DMS79 treated with DMSO at 0.1 percent for 48 hours (cell line): ENCODE results near the gene NLRP7.
"Not testable (repeated sequence)": the region's sequence is repeated elsewhere in the genome, so short reads cannot be mapped to it uniquely, and the experiment has no call there.

Experiments used
- DNase-seq: peaks from one replicate; lab custom pipeline; 2025; lab: John Stamatoyannopoulos, UW

The NLRP7 gene

DNA sequence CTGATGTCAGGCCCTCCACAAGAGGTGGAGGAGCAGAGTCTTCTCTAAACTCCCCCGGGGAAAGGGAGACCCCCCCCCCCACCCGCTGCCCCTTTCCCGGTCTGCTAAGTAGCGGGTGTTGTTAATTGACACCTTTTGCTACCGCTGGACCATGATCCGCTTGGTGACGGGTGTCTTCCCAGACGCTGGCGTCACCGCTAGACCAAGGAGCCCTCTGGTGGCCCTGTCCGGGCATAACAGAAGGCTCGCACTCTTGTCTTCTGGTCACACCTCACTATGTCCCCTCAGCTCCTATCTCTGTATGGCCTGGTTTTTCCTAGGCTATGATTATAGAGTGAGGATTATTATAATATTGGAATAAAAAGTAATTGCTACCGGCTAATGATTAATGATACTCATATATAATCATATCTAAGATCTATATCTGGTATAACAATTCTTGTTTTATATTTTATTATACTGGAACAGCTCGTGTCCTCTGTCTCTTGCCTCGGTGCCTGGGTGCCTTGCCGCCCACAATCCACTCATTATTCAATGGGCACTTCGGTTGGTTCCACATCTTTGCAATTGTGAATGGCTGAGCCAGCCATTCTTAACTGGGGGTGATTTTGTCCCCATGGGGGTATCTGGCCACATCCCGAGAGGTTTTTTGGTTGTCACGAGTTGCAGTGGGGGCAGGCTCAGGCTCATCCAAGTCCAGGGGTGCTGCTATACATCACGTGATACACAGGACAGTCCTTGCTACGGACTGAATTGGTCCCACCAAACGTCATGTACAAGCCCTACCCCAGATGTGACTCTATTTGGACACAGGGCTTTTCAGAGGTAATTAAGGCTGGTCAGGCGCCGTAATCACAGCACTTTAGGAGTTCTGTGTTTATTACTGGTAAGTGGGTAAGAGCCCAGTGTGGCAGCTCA is 27.4 kb downstream of the NLRP7 start:
- not testable (repeated sequence) for DNase-seq

DNA sequence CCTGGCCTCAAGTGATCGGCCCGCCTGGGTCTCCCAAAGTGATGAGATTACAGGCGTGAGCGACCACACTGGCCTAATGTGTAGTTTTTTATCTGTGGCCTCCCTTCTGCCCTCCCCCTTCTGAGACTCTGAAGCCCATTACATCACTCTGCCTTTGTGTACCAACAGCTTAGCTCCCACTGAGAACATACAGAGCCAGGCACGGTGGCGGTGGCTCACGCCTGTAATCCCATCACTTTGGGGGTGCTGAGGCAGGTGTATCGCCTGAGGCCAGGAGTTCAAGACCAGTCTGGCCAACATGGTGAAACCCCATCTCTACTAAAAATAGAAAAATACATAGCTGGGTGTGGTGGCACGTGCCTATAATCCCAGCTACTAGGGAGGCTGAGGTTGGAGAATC is 28.8 kb downstream of the NLRP7 start:
- DNase-seq, result no peak

DNA sequence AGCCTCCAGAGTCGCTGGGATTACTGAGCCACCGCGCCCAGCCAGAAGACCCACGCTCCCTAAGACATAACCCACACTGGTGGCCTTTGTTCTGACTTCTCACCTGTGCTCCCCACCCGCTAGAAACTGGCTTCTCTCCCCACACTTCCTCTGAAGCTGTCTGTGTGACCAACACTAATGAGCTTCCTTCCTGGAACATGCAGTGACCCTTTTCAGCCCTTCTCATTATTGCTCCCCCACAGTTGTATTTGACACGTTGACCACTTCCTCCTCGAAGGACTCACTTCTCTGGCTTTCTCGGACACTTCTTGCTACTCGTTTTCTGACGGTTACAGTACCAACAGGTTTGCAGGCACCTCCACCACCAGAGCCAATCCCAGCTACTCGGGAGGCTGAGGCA is 30.5 kb downstream of the NLRP7 start:
- no peak for DNase-seq

DNA sequence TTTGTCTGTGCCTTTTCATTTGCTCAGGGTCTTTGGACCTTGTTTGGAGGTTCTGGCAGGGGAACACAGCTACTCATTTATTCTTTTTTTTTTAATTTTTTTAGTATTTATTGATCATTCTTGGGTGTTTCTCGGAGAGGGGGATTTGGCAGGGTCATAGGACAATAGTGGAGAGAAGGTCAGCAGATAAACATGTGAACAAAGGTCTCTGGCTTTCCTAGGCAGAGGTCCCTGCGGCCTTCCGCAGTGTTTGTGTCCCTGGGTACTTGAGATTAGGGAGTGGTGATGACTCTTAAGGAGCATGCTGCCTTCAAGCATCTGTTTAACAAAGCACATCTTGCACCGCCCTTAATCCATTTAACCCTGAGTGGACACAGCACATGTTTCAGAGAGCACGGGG is 39.4 kb downstream of the NLRP7 start:
- not testable (repeated sequence) for DNase-seq

DNA sequence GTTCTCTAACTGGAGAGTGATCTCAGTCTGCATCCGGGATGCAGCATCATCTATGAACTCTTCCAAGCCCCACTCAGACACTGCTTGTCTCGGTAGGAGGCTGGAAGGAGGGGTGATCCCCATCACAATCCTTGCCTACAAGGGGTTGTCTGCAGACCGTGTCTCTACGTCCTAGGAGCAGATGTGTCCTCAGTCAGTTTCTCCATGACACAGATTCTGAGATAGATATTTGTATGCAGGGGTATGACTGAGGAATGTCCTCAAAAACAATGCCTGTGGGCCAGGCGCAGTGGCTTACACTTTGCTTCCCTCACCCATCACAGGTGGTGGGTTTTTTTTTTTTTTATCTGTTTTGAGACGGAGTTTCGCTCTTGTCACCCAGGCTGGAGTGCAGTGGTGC is 40.5 kb downstream of the NLRP7 start:
- no peak for DNase-seq

DNA sequence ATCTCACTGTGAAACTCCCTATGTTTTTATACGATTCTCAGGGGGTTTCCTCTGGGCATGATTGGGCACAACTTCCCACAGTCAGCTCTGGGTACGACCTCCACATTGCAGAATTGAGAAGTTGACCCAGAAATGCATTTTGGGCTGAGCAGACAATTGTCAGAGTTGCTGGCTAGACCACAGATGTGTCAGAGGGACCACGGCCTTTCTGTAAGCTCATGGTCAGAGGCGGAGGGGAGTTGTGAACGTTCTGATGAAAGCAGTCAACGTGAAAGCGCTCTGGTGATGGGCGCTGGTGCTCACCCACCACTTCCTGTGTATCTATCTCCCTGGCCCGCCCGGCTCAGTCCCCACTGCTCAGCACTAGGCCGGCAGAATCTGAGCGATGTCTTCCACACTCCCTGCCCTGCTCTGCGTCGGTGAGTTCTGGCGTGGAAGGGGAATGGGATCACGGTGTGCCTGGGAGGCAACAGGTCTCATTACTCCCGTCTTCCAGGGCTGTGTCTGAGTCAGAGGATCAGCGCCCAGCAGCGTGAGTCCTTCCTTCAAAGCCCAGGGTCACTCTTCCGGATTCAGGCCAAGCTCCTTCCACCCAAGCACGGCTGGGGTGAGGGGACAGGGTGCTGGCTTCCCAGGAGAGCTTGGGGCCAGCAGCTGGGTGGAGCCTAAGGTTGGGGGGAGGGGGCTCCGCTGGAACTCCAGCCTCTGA is 41.4 kb downstream of the NLRP7 start, which contains the start of gene NCR1:
NCR1 (plus strand) TSS at position 346 of the 709 bp plus-strand sequence; CDS start at position 386, 40 bp downstream.
- no peak for DNase-seq

DNA sequence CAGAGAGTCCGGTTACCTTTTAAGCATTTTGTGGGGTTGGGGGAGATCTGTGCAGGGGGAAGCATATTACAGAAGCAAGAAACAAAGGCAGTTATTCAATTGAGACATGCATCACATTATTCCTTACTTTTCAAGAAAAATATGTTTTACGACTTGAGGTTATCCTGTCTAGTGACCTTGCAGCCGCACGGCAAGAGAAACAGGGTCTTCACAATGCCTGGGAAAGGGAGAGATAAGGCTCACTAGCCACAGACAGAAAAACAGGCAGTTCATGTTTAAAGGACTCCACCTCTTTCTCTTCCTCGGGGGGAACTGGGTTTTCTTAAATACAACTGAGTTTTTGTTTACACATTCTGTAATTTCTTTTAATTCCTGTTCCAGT is 41.9 kb downstream of the NLRP7 start:
- DNase-seq, result no peak

DNA sequence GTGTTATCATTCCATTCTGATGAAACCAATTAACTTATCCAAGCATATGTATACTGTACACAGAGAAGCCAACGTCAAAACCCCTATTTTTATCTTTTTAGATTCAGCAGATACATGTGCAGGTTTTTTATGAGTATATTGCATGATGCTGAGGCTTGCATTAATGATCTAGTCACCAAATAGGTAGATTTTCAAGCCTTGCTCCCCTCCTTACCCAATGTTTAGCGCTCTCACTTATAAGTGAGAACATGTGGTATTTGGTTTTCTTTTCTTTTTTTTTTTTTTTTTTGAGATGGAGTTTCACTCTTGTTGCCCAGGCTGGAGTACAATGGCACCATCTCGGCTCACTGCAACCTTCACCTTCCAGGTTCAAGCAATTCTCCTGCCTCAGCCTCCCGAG is 43.1 kb downstream of the NLRP7 start:
- not testable (repeated sequence) for DNase-seq

DNA sequence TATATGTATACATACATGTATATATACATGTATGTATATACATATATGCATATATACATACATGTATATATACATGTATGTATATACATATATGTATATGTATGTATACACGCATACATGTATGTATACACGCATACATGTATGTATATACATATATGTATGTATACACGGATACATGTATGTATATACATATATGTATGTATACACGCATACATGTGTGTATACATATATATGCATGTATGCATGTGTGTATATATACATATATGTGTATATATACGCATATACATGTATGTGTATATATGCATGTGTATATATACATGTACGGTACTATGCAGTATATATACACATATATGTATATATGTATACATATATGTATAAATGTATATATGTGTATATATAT is 44.0 kb downstream of the NLRP7 start:
- no peak for DNase-seq

DNA sequence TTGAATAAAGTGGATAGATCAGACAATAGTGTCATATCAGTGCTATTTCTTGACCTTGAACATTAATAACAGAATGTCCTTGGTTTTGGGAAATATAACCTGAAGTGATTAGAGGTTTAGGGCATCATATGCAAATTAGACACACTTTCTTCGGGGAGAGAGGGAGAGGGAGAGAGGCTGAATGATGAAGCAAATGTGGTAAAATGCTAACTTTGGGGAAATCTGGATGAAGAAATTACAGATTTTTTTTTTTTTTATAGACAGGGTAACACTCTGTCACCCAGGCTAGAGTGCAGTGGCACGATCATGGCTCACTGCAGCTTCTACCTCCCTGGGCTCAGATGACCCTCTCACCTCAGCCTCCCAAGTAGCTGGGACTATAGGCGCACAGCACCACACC is 45.3 kb downstream of the NLRP7 start:
- DNase-seq, result no peak

DNA sequence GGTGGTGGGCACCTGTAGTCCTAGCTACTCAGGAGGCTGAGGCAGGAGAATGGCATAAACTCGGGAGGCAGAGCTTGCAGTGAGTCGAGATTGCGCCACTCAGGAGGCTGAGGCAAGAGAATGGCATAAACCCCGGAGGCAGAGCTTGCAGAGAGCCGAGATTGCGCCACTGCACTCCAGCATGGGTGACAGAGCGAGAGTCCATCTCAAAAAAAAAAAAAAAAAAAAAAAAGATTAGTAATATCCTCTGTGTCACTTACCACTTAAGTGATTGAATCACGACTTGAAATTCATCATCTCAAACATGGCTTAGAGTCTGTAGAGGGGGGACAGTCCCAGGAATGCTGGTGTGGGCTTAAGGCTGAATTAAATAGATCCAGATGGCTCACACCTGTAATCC is 46.2 kb downstream of the NLRP7 start:
- DNase-seq, result not testable (repeated sequence)

DNA sequence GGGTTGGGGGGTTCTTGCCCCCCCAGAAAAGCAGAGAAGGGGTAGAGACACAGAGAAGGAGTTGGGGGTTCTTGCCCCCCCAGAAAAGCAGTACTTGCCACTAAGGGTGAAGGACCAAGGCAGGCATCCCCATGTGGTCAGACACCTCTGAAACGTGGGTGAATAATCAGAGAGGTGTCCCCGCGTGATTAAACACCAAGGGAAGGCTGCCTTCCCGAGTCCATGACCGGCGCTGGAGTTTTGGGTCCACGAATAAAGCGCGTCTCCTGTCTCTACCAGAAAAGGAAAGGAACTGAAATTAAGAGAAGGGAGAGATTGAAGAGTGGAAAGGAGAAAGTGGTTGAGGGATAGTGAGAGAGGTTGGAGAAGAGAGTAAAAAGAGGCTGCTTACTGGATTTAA is 47.7 kb downstream of the NLRP7 start:
- not testable (repeated sequence) for DNase-seq

DNA sequence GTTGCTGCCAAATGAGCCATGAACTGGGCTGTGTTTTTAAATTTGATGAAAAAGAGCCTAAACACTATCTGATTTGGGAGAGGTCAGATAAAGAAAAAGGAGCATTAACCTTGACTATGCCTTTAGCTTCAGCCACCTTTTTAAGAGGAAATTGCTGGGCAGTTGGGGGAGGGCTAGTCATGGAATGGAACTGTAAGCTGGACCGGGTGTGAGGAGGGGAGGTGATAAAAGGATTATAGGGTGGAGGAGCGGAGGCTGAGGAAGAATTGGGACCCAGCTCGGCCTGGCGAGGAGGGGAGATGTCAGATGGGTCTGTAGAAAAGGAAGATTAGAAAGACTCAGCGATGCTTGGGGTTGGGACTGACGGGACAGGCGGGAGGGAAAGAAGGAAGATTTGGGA is 48.6 kb downstream of the NLRP7 start:
- not testable (repeated sequence) for DNase-seq

DNA sequence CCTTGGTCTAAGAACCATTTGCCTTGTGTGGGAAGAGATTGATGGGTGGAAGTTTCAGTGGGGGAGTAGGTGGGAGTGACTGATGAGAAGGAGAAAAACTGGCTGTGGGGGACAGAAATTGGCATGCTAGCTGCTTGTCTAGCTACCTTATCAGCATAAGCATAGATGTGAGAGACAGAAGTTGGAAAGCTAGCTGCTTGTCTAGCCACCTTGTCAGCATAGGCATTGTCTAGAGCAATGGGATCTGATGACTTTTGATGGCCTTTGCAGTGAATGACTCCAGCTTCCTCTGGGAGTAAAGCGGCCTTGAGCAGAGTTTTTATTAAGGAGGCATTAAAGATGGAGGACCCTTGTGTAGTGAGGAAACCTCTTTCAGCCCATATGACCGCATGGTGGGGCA is 51.3 kb downstream of the NLRP7 start:
- no peak for DNase-seq

DNA sequence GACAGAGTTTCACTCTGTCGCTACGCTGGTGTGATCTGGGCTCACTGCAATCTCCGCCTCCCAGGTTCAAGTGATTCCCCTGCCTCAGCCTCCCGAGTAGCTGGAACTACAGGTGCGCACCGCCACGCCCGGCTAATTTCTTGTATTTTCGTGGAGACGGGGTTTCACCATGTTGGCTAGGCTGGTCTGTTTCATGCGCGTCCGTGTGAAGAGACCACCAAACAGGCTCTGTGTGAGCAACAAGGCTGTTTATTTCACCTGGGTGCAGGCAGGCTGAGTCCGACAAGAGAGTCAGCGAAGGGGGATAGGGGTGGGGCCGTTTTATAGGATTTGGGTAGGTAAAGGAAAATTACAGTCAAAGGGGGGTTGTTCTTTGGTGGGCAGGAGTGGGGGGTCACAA is 53.2 kb downstream of the NLRP7 start:
- not testable (repeated sequence) for DNase-seq

DNA sequence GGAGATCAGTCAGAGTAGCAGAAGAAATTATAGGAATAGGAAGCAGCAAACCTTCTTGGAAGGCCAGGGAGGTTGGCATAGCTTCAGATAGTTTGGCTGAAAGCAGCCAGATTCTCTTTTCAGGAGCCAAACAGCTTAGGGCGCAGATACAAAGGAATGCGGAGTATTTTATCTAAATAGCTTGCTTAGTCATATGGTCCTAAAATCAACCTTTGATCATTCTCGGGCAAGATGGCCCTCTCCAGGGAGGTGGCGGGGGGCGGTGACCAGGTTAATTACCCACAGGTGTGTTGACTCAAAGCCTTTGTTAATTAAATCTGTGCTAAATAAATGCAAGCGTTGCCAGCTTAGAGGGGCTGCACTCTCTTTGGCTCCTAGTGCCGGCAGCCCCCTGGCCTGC is 53.9 kb downstream of the NLRP7 start:
- DNase-seq, result no peak

DNA sequence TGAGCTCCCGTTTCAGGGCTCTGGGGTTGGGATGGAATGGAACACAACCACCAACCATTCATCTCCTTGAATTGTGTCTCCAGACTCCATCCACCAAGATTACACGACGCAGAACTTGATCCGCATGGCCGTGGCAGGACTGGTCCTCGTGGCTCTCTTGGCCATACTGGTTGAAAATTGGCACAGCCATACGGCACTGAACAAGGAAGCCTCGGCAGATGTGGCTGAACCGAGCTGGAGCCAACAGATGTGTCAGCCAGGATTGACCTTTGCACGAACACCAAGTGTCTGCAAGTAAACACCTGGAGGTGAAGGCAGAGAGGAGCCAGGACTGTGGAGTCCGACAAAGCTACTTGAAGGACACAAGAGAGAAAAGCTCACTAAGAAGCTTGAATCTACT is 57.8 kb downstream of the NLRP7 start:
- DNase-seq, result no peak

DNA sequence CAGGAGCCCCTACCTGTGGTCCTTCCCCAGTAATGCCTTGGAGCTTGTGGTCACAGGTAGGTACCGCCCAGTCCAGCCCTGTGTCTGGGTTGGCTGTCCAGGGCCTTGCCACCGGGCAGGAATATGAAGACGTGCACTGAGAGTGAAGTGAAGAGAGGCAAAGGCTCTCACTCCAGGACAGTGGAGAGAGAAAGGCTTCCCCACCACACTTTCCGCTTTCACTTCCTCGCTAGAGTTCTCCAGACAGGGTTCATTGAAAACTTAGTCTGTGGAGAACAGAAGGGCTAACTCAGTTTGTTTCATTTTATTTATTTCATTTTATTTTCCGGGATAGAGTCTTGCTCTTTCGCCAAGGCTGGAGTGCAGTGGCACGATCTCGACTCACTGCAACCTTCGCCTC is 59.1 kb downstream of the NLRP7 start:
- no peak for DNase-seq

DNA sequence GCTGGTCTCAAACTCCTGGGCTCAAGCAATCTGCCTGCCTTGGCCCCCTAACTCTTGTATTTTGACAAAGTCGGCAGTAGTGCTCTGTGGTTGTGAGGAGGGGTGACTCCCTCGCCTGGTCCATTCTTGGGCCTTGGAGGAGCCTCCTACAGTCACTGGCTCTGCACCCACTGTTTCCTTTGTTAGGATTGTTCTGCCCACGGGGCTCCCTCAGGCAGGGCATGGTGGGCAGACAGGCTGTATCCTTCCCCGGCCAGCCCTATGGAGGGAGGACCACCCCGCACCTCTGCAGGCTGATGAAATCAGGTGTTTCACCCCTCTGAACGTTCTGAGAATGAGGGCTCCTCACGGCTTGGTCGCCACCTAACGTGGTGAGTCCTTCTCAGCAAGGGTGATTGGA is 64.1 kb downstream of the NLRP7 start:
- no peak for DNase-seq

DNA sequence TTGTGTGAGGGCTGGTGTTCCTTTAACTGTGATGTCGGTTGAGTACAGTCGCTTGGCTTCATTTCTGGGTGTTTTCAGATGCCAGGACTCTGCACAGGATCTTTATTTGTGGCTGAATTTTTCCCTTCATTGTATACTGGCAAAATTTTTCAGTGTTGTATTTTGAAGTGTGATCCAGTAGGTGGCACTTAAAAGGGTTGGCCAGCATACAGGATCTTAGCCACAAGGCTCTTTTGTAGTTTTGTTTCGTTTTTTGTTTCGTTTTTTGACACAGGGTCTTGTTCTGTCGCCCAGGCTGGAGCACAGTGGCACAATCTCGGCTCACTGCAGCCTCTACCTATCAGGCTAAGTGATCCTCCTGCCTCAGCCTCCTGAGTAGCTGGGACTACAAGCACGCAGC is 64.6 kb downstream of the NLRP7 start:
- no peak for DNase-seq

DNA sequence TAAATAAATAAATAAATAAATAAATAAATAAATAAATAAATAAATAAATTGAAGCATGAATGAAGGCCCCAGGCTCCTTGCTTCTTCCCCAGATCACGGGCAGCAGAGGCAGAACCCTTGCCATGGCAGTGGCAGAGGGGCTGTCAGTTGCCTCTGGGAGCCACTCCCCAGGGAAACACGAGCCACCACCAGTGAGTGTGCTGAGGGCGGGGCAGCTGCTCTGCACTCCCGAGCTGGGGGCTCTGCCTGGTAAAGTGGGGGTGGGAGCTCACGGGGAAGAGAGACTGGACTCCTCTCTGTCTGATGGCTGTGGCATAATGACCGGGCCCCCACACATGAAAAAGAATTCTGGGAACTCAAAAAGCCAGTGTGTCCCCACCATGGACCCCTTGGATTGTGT is 65.4 kb downstream of the NLRP7 start:
- DNase-seq, result no peak

DNA sequence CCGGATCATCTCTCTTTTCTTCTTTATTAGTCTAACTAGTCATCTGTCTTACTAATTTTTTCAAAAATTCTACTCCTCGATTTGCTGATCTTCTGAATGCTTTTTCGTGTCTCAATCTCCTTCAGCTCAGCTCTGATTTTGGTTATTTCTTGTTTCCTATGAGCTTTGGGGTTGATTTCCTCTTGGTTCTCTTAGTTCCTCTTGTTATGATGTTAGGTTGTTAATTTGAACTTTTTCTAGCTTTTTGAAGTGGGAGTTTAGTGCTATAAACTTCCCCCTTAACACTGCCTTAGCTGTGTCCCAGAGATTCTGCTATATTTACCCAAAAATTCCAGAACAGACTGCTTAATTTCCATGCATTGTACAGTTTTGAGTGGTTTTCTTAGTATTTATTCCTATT is 69.9 kb downstream of the NLRP7 start:
- DNase-seq, result no peak

DNA sequence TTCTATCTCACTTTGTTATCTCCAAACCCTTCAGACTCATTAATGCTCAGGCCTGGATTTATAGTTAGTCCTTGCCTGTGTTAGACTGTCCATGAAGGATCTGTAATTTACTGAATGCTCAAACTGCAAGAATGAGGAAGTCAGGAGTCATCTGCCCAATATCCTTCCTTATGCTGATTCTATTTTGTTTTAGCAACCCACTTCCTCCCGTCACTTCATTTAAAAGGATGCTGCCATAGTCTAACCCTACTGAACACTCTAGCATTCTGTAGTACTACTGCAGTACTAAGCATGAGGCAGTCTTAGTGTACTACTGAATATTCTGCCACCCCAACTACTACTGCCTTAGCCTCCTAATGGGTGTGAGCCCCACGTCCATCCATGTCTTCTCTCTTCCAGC is 71.8 kb downstream of the NLRP7 start:
- no peak for DNase-seq
